NCI-H1417 treated with DMSO at 0.1 percent for 48 hours (cell line): ENCODE data around the gene IL17B.

Experiments used
- DNase-seq: peaks from one replicate; lab custom pipeline; 2025; lab: John Stamatoyannopoulos, UW

IL17B gene

GRCh38 chr5:149414405-149415065, 35.4 kb upstream of the IL17B start:
- no peak for DNase-seq

GRCh38 chr5:149413477-149414210, 34.6 kb upstream of the IL17B start:
- DNase-seq = no peak

- no peak for DNase-seq
Measured at GRCh38 chr5:149412783-149413476, 33.8 kb upstream of the IL17B start.

GRCh38 chr5:149411738-149412519, 32.8 kb upstream of the IL17B start:
- no peak for DNase-seq

GRCh38 chr5:149410721-149411432, 31.8 kb upstream of the IL17B start:
- DNase-seq = no peak

- no peak for DNase-seq
Measured at GRCh38 chr5:149410071-149410470, 31.0 kb upstream of the IL17B start.

- DNase-seq = no peak
Measured at GRCh38 chr5:149409268-149409948, 30.3 kb upstream of the IL17B start.

- no peak for DNase-seq
Measured at GRCh38 chr5:149408252-149409099, 29.4 kb upstream of the IL17B start.

GRCh38 chr5:149407323-149408251, 28.5 kb upstream of the IL17B start:
- DNase-seq = no peak

GRCh38 chr5:149406979-149407306, 27.9 kb upstream of the IL17B start:
- DNase-seq = no peak

GRCh38 chr5:149406203-149406978, 27.3 kb upstream of the IL17B start:
- no peak for DNase-seq

- DNase-seq = no peak
Measured at GRCh38 chr5:149405550-149406202, 26.6 kb upstream of the IL17B start.

GRCh38 chr5:149404746-149405549, 25.9 kb upstream of the IL17B start:
- DNase-seq = no peak

- no peak for DNase-seq
Measured at GRCh38 chr5:149403923-149404745, 25.0 kb upstream of the IL17B start.

GRCh38 chr5:149402291-149402690, 23.2 kb upstream of the IL17B start:
- no peak for DNase-seq

GRCh38 chr5:149401051-149401450, 22.0 kb upstream of the IL17B start:
- DNase-seq = no peak
